ENCODE results near the gene TK1.
A peak's percentile ranks its signal among the peaks of the same experiment; 100 is the strongest.

The TK1 gene

DNA sequence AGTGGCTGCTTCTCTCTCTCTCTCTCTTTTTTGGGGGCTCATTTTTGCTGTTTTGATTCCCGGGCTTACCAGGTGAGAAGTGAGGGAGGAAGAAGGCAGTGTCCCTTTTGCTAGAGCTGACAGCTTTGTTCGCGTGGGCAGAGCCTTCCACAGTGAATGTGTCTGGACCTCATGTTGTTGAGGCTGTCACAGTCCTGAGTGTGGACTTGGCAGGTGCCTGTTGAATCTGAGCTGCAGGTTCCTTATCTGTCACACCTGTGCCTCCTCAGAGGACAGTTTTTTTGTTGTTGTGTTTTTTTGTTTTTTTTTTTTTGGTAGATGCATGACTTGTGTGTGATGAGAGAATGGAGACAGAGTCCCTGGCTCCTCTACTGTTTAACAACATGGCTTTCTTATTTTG is 36.9 kb upstream of the TK1 start:
- no peak for DNase-seq (ENCODE audit: low read depth)
- H3K4me3 ChIP-seq (ENCODE audit: low read depth, low read length), result no peak overlapping the region

GRCh38 chr17:78223061-78223460 is 36.2 kb upstream of the TK1 start:
- H3K4me3 ChIP-seq (ENCODE audit: low read depth, low read length), result no peak overlapping the region
- no peak for DNase-seq (ENCODE audit: low read depth)

DNA sequence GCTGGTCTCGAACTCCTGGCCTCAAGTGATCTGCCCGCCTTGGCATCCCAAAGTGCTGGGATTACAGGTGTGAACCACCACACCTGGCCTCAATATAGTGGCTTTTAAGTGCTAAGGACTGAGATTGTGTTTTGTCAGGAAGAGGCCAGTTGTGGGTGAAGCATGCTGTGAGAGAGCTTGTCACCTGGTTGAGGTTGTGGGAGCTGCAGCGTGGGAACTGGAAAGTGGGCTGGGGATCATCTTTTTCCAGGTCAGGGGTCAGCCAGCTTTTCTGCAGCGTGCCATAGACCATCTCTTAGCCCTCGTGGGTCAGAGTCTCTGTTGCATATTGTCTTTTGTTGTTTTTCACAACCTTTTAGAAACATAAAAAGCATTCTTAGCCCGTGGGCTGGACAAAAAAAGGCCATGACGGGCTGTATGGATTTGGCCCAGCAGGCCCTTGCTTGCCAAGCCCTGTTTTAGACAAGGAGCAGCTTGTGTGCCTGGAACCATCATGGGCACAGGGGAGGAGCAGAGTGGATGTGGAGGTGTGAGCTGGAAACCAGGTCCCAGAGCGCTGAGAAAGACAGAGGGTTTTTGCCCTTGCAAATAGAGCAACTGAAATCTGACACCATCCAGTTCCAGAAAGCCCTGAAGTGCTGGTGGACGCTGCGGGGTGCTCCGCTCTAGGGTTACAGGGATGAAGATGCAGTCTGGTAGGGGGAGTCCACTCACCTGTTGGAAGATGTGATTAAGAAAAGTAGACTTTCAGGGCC is 32.7 kb upstream of the TK1 start:
- H3K4me3 ChIP-seq (ENCODE audit: low read depth, low read length), result no peak overlapping the region
- no peak for DNase-seq (ENCODE audit: low read depth)

DNA sequence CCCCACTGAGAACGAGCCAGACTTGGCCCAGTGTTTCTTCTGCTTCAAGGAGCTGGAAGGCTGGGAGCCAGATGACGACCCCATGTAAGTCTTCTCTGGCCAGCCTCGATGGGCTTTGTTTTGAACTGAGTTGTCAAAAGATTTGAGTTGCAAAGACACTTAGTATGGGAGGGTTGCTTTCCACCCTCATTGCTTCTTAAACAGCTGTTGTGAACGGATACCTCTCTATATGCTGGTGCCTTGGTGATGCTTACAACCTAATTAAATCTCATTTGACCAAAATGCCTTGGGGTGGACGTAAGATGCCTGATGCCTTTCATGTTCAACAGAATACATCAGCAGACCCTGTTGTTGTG is 27.8 kb upstream of the TK1 start:
- no peak for DNase-seq (ENCODE audit: low read depth)
- H3K4me3 ChIP-seq (ENCODE audit: low read depth, low read length), result peak overlapping the region; percentile 70

GRCh38 chr17:78214016-78214705 is 27.3 kb upstream of the TK1 start, which contains the start of gene BIRC5:
TSS of gene BIRC5 (plus strand) at chr17:78214253. CDS start at chr17:78214317, 64 bp downstream.
- DNase-seq (ENCODE audit: low read depth), result peak; percentile 36
- peak within 1 kb of the TSS; percentile 70 for H3K4me3 ChIP-seq (ENCODE audit: low read depth, low read length)

DNA sequence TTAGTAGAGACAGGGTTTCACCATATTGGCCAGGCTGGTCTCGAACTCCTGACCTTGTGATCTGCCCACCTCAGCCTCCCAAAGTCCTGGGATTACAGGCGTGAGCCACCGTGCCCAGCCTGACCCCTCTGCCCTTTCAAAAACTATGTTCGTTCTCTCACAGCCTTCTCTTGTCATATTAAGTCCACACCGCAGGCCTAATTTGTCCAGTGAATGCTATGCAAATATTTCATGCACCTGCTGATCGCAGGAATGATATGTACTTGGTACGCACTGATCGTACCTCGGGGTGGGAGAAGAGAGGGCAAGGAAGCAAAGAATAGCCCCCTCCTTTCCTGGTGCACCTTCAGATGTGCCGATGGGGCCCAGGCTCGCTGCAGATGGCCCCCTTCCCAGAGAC is 24.2 kb upstream of the TK1 start:
- no peak for DNase-seq (ENCODE audit: low read depth)
- no peak overlapping the region for H3K4me3 ChIP-seq (ENCODE audit: low read depth, low read length)

DNA sequence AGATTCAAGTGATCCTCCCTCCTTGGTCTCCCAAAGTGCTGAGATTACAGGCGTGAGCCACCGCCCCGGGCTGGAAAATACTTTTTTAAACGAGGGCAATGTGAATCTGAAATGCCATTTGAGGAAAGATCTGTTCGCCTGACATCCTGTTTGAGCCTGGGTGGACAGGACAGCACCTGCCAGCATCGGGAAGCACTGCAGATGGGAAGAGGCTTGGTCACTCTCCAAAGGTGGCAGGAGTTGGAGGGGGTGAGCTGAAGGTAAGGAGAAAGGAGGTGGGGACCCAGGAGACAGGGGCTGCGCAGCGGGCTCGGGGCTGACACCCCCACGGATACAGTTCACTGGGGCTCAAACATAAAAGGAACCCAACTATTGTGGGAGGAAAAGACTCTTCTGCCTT is 23.3 kb upstream of the TK1 start:
- no peak for DNase-seq (ENCODE audit: low read depth)
- no peak overlapping the region for H3K4me3 ChIP-seq (ENCODE audit: low read depth, low read length)

DNA sequence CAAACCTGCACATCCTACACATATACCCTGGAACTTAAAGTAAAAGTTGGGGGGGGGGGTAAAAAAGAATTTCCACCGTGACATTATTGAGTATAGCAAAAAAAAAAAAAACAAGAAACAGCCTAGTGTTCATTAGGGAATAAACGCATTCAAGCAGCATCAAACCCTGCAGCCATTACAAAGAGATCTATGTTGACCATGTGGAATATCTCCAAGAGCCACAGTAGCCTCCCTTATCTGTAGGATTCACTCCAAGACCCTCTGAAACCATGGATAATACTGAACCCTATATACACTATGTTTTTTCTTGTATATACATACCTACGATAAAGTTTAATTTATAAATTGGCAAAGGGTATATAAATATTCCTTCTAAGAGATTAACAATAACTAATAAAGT is 21.6 kb upstream of the TK1 start:
- DNase-seq (ENCODE audit: low read depth), result no peak
- no peak overlapping the region for H3K4me3 ChIP-seq (ENCODE audit: low read depth, low read length)

- DNase-seq (ENCODE audit: low read depth), result no peak
Observed at GRCh38 chr17:78206298-78206697, 19.4 kb upstream of the TK1 start.

GRCh38 chr17:78205124-78205775 is 18.4 kb upstream of the TK1 start:
- H3K4me3 ChIP-seq (ENCODE audit: low read depth, low read length), result no peak overlapping the region
- no peak for DNase-seq (ENCODE audit: low read depth)

More at GRCh38 chr17:78206298-78206697, 19.4 kb upstream of the TK1 start:
- H3K4me3 ChIP-seq (ENCODE audit: low read depth, low read length), result no peak overlapping the region

GRCh38 chr17:78204387-78205123 is 17.7 kb upstream of the TK1 start:
- H3K4me3 ChIP-seq (ENCODE audit: low read depth, low read length), result no peak overlapping the region
- DNase-seq (ENCODE audit: low read depth), result no peak

DNA sequence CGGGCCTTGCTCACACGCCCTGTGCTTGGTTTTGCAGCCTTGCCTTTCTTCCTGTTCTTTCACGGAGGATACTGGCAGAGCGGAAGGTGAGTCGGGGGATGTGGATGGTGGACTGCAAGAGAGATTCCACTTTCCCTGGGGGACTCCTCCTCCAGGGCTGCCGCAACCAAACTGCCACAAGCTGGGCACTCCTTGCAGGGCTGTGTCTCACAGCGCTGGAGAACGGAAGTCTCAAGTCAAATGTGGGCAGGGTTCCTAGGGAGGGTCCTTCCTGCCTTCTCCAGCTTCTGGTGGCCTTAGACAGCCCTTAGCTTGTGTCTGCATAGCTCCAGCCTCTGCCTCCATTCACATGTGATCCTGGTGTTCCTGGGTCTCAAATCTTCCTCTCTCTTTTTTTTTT is 15.8 kb upstream of the TK1 start:
- no peak for DNase-seq (ENCODE audit: low read depth)
- H3K4me3 ChIP-seq (ENCODE audit: low read depth, low read length), result no peak overlapping the region

DNA sequence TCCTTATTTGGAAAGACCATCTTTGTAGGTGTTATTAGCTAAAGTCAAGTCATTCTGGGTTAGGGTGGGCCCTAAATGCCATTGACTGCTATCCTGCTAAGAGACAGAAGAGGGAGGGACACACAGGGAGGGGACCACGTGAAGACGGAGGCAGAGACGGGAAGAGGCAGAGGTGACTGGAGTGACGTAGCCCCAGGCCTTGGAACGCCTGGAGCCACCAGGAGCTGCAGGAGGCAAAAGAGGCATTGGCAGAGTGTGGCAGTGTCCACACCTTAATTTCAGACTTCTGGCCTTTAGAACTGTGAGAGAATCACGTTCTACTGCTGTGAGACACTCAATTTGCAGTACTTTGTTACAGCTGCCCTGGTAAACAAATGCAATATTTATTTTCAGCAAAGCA is 13.6 kb upstream of the TK1 start:
- no peak overlapping the region for H3K4me3 ChIP-seq (ENCODE audit: low read depth, low read length)
- DNase-seq (ENCODE audit: low read depth), result no peak

GRCh38 chr17:78197147-78197832 is 10.4 kb upstream of the TK1 start:
- DNase-seq (ENCODE audit: low read depth), result no peak
- H3K4me3 ChIP-seq (ENCODE audit: low read depth, low read length), result no peak overlapping the region

GRCh38 chr17:78196716-78197115 is 9.9 kb upstream of the TK1 start:
- no peak for DNase-seq (ENCODE audit: low read depth)
- no peak overlapping the region for H3K4me3 ChIP-seq (ENCODE audit: low read depth, low read length)

DNA sequence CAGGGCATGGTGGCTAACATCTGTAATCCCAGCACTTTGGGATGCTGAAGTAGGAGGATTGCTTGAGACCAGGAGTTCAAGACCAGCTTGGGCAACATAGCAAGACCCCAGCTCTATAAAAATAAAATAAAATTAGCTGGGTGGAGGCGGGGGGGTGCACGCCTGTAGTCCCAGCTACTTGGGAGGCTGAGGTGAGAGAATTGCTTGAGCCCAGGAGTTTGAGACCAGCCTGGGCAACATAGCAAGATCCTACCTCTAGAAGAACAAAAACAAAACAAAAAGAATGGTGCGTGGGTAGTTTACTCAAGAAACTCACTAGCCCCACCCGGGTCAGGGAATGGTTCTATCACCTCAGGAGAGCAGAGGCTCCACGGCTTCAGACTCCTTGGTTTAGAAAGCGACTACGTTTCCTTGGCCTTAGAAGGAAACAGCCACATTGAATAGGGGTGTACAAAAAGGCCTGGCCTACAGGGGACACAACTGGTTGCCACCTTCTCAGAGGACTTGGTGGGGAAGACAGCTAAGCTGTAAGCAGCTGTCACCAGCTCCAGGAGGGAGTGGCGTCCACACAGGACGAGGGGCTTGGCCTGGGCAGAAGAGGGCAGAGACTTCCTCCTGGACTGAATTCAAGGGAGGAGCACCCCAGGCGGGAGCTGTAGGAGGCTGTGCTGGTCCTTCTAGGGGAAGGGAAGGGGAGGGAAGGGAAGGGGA is 716 bp downstream of the TK1 start:
- H3K4me3 ChIP-seq (ENCODE audit: low read depth, low read length), result peak overlapping the region; percentile 77
- DNase-seq (ENCODE audit: low read depth), result no peak

DNA sequence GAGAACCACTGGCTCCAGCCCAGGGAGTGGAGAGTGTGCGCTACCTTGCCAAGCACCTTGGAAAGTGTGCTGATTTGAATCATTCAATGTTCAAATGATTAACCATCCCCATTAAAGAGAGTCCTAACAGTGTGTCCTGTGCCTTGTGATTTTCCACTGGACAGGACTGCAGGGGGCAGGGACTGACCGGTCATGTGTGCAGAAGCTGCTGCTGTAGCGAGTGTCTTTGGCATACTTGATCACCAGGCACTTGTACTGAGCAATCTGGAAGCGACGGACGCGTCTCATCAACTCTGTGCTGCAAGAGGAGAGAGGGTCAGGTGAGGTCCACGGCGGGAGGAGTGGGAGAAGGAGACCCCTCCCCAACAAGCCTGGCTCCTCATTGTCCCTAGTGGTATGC is 2.0 kb downstream of the TK1 start:
- H3K4me3 ChIP-seq (ENCODE audit: low read depth, low read length), result no peak overlapping the region
- no peak for DNase-seq (ENCODE audit: low read depth)

DNA sequence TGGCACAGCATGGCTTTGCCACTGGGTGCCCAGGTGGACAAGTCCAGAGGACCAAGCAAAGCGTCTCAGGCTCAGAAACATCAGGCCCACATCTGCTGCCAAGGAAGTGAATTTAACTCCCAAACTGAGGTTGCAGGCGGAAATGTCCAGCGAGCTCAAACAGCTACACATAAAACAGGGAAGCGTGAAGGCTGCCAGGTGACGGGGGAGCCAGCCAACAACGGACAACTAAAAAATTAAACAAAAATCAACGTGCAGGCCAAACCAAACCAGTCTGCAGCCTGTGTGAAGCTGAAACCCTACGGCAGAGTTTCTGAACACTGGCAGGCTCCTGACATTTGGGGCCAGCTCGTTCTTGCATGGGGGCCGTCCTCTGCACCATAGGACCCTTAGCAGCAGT is 2.5 kb downstream of the TK1 start:
- no peak overlapping the region for H3K4me3 ChIP-seq (ENCODE audit: low read depth, low read length)
- no peak for DNase-seq (ENCODE audit: low read depth)

DNA sequence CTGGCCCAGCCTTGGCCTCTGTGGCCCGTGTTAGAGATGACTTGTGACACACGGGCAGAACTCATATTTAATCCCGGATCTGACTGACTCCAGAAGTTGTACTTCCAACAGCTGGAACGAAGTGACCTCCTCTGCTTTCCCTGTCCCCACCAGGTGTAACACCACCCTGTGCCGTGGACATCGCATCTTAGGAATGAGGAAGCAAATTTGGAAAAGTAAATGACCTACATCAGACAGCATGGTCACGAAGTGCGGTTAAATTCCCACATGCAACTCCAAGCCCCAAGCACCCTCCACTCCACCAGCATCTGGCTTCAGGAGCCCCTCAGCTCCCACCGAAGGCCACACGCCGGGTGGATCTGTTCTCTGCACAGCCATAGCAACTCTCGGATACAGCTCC is 2.9 kb downstream of the TK1 start:
- H3K4me3 ChIP-seq (ENCODE audit: low read depth, low read length), result no peak overlapping the region
- no peak for DNase-seq (ENCODE audit: low read depth)
